Sigmoid colon (tissue), 4 donors: ENCODE measurements around the gene PRKN.

ENCODE experiments used
- EP300 ChIP-seq, 4 donors: sonication (generic); formaldehyde crosslinking; IDR thresholded peaks; one replicate each; pipeline ENCODE4 v1.6.1; 2017; ENCODE audit warnings: antibody characterized with exemption in 4 of 4
- POLR2A ChIP-seq, 2 donors: fragments of 450-650 bp; IDR thresholded peaks; one replicate each; pipeline ENCODE4 v1.6.1; 2016; ENCODE audit warnings: antibody characterized with exemption in 2 of 2, mild to moderate bottlenecking in 2 of 2, moderate library complexity in 2 of 2
- POLR2AphosphoS5 ChIP-seq, 4 donors: sonication (generic); formaldehyde crosslinking; IDR thresholded peaks; one replicate each; pipeline ENCODE4 v1.6.1; 2017; ENCODE audit warnings: antibody characterized with exemption in 4 of 4
- TF ChIP-seq, protein P1 (sequence below), 4 experiments: fragments of 450-650 bp in 3 of 4; fragments of 200-600 bp in 1 of 4; IDR thresholded peaks; one replicate each; pipeline ENCODE4 v1.5.1; 2016 to 2019; ENCODE audit warnings: antibody characterized with exemption in 4 of 4, mild to moderate bottlenecking in 3 of 4, moderate library complexity in 2 of 4

DNA sequence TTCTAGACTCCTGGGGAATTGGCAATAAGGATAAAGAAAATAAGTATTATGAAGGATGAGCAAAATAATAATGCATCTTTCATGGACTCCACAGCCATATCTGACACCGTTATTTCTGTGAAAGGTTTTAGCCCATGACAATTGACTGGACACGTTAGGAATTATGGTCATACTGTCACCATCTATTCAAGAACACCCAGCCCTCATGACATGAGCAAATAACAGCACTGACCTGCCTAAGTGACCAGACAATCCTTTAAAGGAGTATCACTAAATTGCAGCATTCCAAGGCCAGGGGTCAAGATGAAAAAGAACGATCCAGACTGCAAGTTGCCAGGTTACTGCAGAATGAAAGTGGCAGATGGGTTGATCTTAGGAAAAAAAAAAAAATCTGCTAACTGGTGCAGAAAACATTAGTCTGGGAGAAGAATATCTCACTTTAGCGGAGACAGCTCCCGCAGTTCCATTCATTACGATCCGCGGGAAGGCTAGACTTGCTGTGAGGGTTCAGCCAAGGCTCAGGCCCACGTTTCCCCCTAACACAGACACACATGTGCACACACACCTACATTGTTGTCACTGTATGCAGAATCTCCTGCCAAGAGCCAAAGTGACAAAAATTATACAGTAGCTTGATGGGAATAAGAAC lies 1216.0 kb downstream of the PRKN start:
- TF ChIP-seq POLR2A (IDR thresholded peaks at IDR 0.05) (no peak), POLR2AphosphoS5 (IDR thresholded peaks at IDR 0.05) (no peak), EP300 (IDR thresholded peaks at IDR 0.05) (no peak)
- TF ChIP-seq, protein P1, sequence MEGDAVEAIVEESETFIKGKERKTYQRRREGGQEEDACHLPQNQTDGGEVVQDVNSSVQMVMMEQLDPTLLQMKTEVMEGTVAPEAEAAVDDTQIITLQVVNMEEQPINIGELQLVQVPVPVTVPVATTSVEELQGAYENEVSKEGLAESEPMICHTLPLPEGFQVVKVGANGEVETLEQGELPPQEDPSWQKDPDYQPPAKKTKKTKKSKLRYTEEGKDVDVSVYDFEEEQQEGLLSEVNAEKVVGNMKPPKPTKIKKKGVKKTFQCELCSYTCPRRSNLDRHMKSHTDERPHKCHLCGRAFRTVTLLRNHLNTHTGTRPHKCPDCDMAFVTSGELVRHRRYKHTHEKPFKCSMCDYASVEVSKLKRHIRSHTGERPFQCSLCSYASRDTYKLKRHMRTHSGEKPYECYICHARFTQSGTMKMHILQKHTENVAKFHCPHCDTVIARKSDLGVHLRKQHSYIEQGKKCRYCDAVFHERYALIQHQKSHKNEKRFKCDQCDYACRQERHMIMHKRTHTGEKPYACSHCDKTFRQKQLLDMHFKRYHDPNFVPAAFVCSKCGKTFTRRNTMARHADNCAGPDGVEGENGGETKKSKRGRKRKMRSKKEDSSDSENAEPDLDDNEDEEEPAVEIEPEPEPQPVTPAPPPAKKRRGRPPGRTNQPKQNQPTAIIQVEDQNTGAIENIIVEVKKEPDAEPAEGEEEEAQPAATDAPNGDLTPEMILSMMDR (IDR thresholded peaks at IDR 0.05) = no peak
